Measurements from ENCODE around the gene DST. TPM values are rescaled to one million over a fixed set of nuclear protein-coding genes. Genes with fewer than 3 reads are reported as not detected.

DST gene
- total and polyA plus RNA-seq, 2 of the 4 experiments (the other 2 are of a cell fraction): 97.7 to 452 TPM

DNA sequence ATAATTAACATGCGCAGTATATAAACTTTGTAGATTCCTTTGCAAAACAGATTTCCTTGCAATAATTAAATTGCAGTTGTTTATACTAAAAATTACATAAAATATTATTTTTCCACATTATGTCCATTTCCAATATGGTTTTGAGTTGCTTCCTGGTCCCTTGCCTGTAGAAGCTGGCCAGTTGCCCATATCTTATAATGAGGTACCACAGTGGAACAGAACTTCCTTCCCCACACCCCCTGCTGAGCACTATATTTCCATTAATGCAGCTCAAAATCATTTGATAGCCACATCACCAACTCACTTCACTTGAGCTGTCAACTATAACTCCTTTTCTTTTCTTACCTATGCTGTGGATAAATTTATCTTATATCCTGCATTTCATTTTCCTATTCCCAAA is 194.6 kb downstream of the DST start:
- H3K4me2 ChIP-seq (ENCODE audit: low read depth, low read length): no peak overlapping the region
- H3K9ac ChIP-seq (ENCODE audit: low read depth, low read length): no peak overlapping the region
- H3K14ac ChIP-seq (replicated peaks; ENCODE audit: low read depth, low read length): no peak overlapping the region
- no peak overlapping the region for H3K4me3 ChIP-seq (ENCODE audit: insufficient read depth, low read depth, low read length)
- no peak for TF ChIP-seq POLR2A (IDR thresholded peaks at IDR 0.05; ENCODE audit: low read depth, low read length)
- no peak for TF ChIP-seq CHD1 (IDR thresholded peaks at IDR 0.05; ENCODE audit: low read depth, low read length)
- TF ChIP-seq FOS (IDR thresholded peaks at IDR 0.05; ENCODE audit: low read depth, low read length): no peak
- TF ChIP-seq SMC3 (IDR thresholded peaks at IDR 0.05; ENCODE audit: low read depth, low read length): no peak
- TF ChIP-seq MAFK (IDR thresholded peaks at IDR 0.05; ENCODE audit: low read depth, low read length): no peak
- TF ChIP-seq NFE2L2 (IDR thresholded peaks at IDR 0.05; ENCODE audit: low read depth, low read length): no peak
- TF ChIP-seq RAD21 (IDR thresholded peaks at IDR 0.05; ENCODE audit: low read length): no peak
- TF ChIP-seq MAZ (IDR thresholded peaks at IDR 0.05; ENCODE audit: borderline replicate concordance, low read depth, low read length): no peak
- TF ChIP-seq RFX5 (IDR thresholded peaks at IDR 0.05; ENCODE audit: low read depth, low read length): no peak
- TF ChIP-seq RCOR1 (IDR thresholded peaks at IDR 0.05; ENCODE audit: insufficient replicate concordance, low read length): no peak
- no peak for TF ChIP-seq MXI1 (IDR thresholded peaks at IDR 0.05; ENCODE audit: borderline replicate concordance, low read depth, low read length)
- TF ChIP-seq BHLHE40 (IDR thresholded peaks at IDR 0.05; ENCODE audit: low read depth, low read length): no peak
- H4K5ac ChIP-seq (ENCODE audit: low read depth, low read length): no peak overlapping the region
- no peak overlapping the region for H2AFZ ChIP-seq (replicated peaks; ENCODE audit: low read length, poor library complexity)
- H3K36me3 ChIP-seq (ENCODE audit: control insufficient read depth, insufficient read depth, low read length): no peaks in the 10 kb centered on the region
- H4K8ac ChIP-seq (ENCODE audit: low read depth in 2 of 2, low read length in 2 of 2): no peak overlapping the region
- BruUV-seq (replicated peaks): no TSS peak
- H3K23ac ChIP-seq (ENCODE audit: low read depth, low read length): no peak overlapping the region
- H3K18ac ChIP-seq (ENCODE audit: low read depth, low read length): no peak overlapping the region
- no peak overlapping the region for H4K91ac ChIP-seq (ENCODE audit: insufficient read depth, low read depth, low read length)
- dilution Hi-C loops (cut with HindIII; ENCODE audit: low sequenced_read_pairs, unreplicated experiment): no loop called here
- peaks cover 3% of the 10 kb centered on the region; the same call in 1 of the 2 replicates for H3K9me1 ChIP-seq (ENCODE audit: insufficient read depth, low read length)
- in situ Hi-C loops (cut with MboI; ENCODE audit: low sequenced_read_pairs): no loop called here
- no peak overlapping the region for H3K27ac ChIP-seq (ENCODE audit: insufficient read depth, low read length)
- H2BK15ac ChIP-seq (ENCODE audit: low read depth, low read length): no peak overlapping the region
- ChIA-PET POLR2A (ENCODE audit: unreplicated experiment) (no interaction called here), CTCF (no interaction called here)
- intact Hi-C loops (cut with micrococcal nuclease): no loop called here
- no peak overlapping the region for H3K56ac ChIP-seq (ENCODE audit: extremely low read depth, insufficient read depth, low read length)
- no CpG with 5 or more reads among the region's 1 CpG for WGBS, 2 experiments (ENCODE audit: extremely low coverage in 2 of 2, insufficient read length in 1 of 2)
- H2AK5ac ChIP-seq (ENCODE audit: low read depth, low read length): no peak overlapping the region
- no peak overlapping the region for H2BK5ac ChIP-seq (ENCODE audit: low read depth, low read length, poor library complexity, severe bottlenecking)
- H4K20me1 ChIP-seq (ENCODE audit: insufficient read depth, low read length): no peaks in the 10 kb centered on the region
- H2AK9ac ChIP-seq (replicated peaks; ENCODE audit: low read depth, low read length, poor library complexity): no peak overlapping the region
- peaks cover 5% of the 10 kb centered on the region for H3K4me1 ChIP-seq (ENCODE audit: control insufficient read depth, insufficient read depth, low read length)
- H3K27me3 ChIP-seq (ENCODE audit: control insufficient read depth, insufficient read depth, low read length): no peaks in the 10 kb centered on the region
- ATAC-seq (ENCODE audit: low read depth) (no peak), DNase-seq (no peak)
- peaks cover 0 to 4% of the 10 kb centered on the region in 2 experiments; a peak in 2 of 4 replicates for H3K79me1 ChIP-seq (ENCODE audit: low read depth in 1 of 2, low read length in 2 of 2)
- no peak overlapping the region for H2BK120ac ChIP-seq (ENCODE audit: low read depth, low read length)
- no peak overlapping the region for H3K4ac ChIP-seq (ENCODE audit: low read depth, low read length)
- H3K9me3 ChIP-seq (ENCODE audit: control insufficient read depth, insufficient read depth, low read length): no peaks in the 10 kb centered on the region
- H2BK20ac ChIP-seq (ENCODE audit: low read depth, low read length): no peak overlapping the region
